GM18909 (cell line): Measurements from ENCODE around the gene PPP1R27.

Source experiments
- ATAC-seq: cut with Tn5 transposase; IDR thresholded peaks from one replicate; pipeline ENCODE4 v1.9.1; 2021; ENCODE audit warnings: mild to moderate bottlenecking; ENCODE audit not compliant: unreplicated experiment, poor library complexity

Gene PPP1R27

GRCh38 chr17:81834831-81835267 is at the start of gene PPP1R27:
TSS of gene PPP1R27 (minus strand) at chr17:81835050. CDS start at chr17:81834953, 97 bp downstream.
- ATAC-seq, result no peak

GRCh38 chr17:81884520-81884919 is 49.7 kb upstream of the PPP1R27 start:
- no peak for ATAC-seq

GRCh38 chr17:81879121-81879520 is 44.3 kb upstream of the PPP1R27 start:
- no peak for ATAC-seq

- ATAC-seq, result no peak
Measured at GRCh38 chr17:81878294-81878693, 43.4 kb upstream of the PPP1R27 start.

- ATAC-seq, result no peak
Measured at GRCh38 chr17:81877569-81877968, 42.7 kb upstream of the PPP1R27 start.

- peak; percentile 58 for ATAC-seq
Measured at GRCh38 chr17:81871387-81872230, 36.8 kb upstream of the PPP1R27 start.

GRCh38 chr17:81870981-81871386 is 36.1 kb upstream of the PPP1R27 start, which contains the start of gene ARHGDIA:
TSS of gene ARHGDIA (minus strand) at chr17:81871337. CDS start at chr17:81869930, 1,407 bp downstream.
- peak; percentile 9 for ATAC-seq

- peak; percentile 12 for ATAC-seq
Measured at GRCh38 chr17:81870131-81870980, 35.5 kb upstream of the PPP1R27 start.

GRCh38 chr17:81869221-81870130 is 34.6 kb upstream of the PPP1R27 start:
- ATAC-seq, result no peak

GRCh38 chr17:81868674-81869220 is 33.9 kb upstream of the PPP1R27 start:
- ATAC-seq, result no peak

GRCh38 chr17:81867991-81868673 is 33.3 kb upstream of the PPP1R27 start:
- no peak for ATAC-seq

- ATAC-seq, result no peak
Measured at GRCh38 chr17:81867170-81867990, 32.5 kb upstream of the PPP1R27 start.

- ATAC-seq, result no peak
Measured at GRCh38 chr17:81866440-81867169, 31.8 kb upstream of the PPP1R27 start.

GRCh38 chr17:81865733-81866439 is 31.0 kb upstream of the PPP1R27 start:
- ATAC-seq, result no peak

GRCh38 chr17:81865358-81865732 is 30.5 kb upstream of the PPP1R27 start:
- no peak for ATAC-seq

GRCh38 chr17:81863833-81864768 is 29.3 kb upstream of the PPP1R27 start:
- no peak for ATAC-seq
